ENCODE data around the gene KRTAP4-12.
"Not testable (repeated sequence)": the region's sequence is repeated elsewhere in the genome, so short reads cannot be mapped to it uniquely, and the experiment has no call there.

Gene KRTAP4-12

DNA sequence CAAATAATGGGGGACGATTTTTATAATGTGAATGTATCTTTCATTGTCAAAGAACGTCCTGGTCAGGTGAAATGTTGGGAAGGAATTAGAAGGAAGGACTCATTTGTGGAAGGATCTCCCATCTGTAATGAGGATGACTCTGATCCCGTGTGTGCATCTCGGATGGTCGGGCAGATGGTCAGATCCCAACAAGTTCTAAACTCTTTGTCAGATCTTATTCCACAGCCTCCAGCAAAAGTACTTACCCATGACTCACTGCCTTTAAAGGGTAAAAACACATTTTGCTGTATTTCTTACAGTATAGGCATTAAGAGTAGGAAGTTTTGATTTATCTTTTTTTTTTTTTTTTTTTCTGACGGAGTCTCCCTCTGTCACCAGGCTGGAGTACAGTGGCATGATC is 25.5 kb downstream of the KRTAP4-12 start:
- DNase-seq (ENCODE audit: low read depth), result no peak
- H3K4me3 ChIP-seq (ENCODE audit: control insufficient read depth, low read depth, low read length), result no peak overlapping the region
- TF ChIP-seq, protein P1, sequence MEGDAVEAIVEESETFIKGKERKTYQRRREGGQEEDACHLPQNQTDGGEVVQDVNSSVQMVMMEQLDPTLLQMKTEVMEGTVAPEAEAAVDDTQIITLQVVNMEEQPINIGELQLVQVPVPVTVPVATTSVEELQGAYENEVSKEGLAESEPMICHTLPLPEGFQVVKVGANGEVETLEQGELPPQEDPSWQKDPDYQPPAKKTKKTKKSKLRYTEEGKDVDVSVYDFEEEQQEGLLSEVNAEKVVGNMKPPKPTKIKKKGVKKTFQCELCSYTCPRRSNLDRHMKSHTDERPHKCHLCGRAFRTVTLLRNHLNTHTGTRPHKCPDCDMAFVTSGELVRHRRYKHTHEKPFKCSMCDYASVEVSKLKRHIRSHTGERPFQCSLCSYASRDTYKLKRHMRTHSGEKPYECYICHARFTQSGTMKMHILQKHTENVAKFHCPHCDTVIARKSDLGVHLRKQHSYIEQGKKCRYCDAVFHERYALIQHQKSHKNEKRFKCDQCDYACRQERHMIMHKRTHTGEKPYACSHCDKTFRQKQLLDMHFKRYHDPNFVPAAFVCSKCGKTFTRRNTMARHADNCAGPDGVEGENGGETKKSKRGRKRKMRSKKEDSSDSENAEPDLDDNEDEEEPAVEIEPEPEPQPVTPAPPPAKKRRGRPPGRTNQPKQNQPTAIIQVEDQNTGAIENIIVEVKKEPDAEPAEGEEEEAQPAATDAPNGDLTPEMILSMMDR (IDR thresholded peaks at IDR 0.05; ENCODE audit: control insufficient read depth, insufficient read depth, low read depth, low read length, missing control alignments), result no peak

DNA sequence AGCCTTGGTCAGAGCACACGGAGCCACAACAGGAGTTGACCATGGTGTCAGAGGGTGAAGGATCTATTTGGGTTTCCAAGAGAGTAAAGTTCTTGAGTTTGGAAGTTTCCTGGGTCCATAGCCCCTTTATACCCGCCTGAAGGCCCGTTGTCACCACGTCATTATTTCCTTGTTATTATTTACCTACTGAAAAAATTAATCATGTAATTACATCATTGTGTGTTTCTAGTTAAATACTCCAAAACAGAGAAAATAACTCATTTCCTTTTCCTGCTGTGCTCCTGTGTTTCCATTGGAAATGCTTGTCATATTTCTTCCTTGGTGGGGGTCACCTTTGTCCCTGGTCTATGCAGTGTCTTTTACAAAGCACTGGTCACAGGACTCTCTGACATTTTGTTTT is 25.9 kb downstream of the KRTAP4-12 start, which contains the start of gene KRTAP4-8:
KRTAP4-8 (minus strand) TSS at position 101 of the 400 bp plus-strand sequence; CDS start at position 43, 58 bp downstream.
- TF ChIP-seq, protein P1 (IDR thresholded peaks at IDR 0.05; ENCODE audit: control insufficient read depth, insufficient read depth, low read depth, low read length, missing control alignments), result no peak
- no peak within 1 kb of the TSS for H3K4me3 ChIP-seq (ENCODE audit: control insufficient read depth, low read depth, low read length)
- DNase-seq (ENCODE audit: low read depth), result no peak

DNA sequence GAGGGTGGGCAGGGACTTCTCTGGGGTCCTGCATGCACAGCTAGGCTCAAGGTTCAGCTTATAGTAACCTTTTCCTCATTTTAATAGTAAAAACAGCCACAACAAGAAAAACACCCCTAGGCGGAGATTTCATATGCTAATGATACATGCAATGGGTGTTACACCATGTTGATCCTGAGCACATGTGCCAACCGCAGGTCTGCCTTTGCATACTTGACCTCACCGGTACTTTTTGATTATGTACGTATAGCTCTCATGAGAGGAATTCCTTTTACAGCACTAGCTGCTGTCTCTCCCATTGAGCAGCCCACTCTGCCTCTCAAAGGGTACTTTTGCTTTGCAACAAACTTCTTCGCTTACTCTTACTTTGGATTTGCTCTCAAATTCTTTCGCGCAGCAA is 27.9 kb downstream of the KRTAP4-12 start:
- no peak for DNase-seq (ENCODE audit: low read depth)
- H3K4me3 ChIP-seq (ENCODE audit: control insufficient read depth, low read depth, low read length), result no peak overlapping the region
- TF ChIP-seq, protein P1 (IDR thresholded peaks at IDR 0.05; ENCODE audit: control insufficient read depth, insufficient read depth, low read depth, low read length, missing control alignments), result no peak

DNA sequence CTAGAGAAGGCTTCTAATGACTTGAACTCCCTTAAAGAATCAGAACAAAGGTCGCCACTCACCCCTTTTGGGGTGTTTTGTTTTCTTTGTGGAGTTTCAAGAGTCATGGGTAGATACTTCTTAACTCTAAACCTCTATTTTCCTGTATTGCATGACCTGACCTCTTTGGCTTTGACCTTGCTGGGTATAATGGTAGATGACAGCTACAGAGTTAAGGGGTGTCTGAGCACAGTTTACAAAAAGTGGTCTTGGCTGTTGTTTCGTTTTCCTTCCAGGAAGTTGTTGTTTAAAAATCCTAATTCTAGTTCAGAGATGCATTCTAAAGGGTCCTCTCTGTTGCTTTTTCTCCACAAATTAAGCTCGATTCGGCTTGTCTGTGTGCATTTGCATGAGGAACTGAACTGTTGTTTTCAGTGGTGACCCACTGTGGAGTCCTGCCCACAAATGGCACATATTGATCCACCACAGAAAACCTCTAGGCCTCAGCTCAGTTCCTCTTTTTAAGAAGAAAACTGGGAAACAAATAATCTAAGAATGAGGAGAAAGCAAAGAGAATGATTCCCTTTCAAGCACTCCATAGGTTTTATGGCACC is 35.1 kb downstream of the KRTAP4-12 start:
- DNase-seq (ENCODE audit: low read depth); H3K4me3 ChIP-seq (ENCODE audit: control insufficient read depth, low read depth, low read length): not testable (repeated sequence)

DNA sequence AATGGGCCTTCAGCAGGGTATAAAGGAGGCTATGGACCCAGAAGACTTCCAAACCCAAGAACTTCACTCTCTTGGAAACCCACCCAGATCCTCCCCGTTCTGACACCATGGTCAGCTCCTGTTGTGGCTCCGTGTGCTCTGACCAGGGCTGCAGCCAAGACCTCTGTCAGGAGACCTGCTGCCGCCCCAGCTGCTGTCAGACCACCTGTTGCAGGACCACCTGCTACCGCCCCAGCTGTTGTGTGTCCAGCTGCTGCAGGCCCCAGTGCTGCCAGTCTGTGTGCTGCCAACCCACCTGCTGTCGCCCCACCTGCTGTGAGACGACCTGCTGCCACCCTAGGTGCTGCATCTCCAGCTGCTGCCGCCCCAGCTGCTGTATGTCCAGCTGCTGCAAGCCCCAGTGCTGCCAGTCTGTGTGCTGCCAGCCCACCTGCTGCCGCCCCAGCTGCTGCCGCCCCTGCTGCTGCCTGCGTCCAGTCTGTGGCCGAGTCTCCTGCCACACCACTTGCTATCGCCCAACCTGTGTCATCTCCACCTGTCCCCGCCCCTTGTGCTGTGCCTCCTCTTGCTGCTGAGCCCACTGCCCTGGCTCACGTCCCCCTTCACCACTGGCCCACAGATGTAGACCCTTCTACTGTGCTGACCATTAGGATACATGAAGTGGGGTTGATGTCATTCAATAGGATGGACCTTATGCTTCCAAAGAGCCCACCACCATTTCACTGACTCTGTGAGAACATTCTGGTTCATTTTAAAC is 39.7 kb downstream of the KRTAP4-12 start, which contains the start of gene KRTAP4-7:
KRTAP4-7 (plus strand) TSS at position 51 of the 757 bp plus-strand sequence; CDS start at position 108, 57 bp downstream.
- not testable (repeated sequence) for H3K4me3 ChIP-seq (ENCODE audit: control insufficient read depth, low read depth, low read length); DNase-seq (ENCODE audit: low read depth)

DNA sequence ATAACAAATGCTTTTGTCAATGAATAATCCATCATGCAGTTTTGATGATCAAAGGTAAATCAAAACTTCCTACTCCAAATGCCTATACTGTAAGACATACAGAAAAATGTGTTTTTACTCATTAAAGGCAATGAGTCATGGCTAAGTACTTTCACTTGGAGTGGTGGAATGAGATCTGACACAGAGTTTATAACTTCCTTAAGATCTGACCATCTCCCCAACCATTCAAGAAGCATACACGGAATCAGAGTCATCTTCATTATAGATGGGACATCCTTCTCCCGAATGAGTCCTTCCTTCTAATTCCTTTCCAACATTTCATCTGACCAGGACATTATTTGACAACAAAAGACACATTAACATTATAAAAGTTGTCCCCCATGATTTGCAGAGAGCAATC is 40.6 kb downstream of the KRTAP4-12 start:
- H3K4me3 ChIP-seq (ENCODE audit: control insufficient read depth, low read depth, low read length); DNase-seq (ENCODE audit: low read depth): not testable (repeated sequence)

DNA sequence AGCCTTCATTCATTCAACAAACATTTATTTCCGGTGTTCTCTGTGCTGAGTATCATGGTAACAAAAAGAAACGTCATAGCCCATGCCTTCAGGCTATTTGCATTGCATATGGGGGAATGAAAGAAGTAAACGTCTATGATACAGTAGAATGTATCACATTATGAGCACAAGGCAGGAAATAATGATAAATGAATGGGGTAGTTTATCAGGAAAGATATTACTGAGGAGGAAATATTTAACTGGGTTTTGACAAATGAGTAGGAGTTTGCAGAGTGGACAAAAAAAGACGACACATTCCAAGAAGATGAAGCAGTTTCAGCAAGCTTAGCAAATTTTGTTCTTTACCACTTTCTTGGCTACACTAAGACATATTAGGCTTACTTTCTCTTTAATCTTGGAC is 41.4 kb downstream of the KRTAP4-12 start:
- DNase-seq (ENCODE audit: low read depth), result no peak
- no peak overlapping the region for H3K4me3 ChIP-seq (ENCODE audit: control insufficient read depth, low read depth, low read length)
- TF ChIP-seq, protein P1 (IDR thresholded peaks at IDR 0.05; ENCODE audit: control insufficient read depth, insufficient read depth, low read depth, low read length, missing control alignments), result no peak

DNA sequence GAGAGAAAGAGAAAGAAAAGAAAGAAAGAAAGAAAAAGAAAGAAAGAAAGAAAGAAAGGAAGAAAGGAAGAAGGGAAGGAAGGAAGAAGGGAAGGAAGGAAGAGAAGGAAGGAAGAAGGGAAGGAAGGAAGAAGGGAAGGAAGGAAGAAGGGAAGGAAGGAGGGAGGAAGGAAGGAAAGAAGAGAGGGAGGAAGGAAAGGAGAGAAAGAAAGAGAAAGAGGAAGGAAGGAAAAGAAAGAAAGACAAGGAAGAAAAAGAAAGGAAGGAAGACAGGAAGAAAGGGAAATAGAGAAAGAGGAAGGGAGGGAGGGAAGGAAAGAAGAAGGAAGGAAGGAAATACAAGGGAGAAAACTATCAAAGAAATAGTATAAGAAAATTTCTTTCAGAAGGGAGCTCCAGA is 47.2 kb downstream of the KRTAP4-12 start:
- TF ChIP-seq, protein P1 (IDR thresholded peaks at IDR 0.05; ENCODE audit: control insufficient read depth, insufficient read depth, low read depth, low read length, missing control alignments), result no peak
- no peak for DNase-seq (ENCODE audit: low read depth)
- H3K4me3 ChIP-seq (ENCODE audit: control insufficient read depth, low read depth, low read length), result no peak overlapping the region
